ENCODE results near the gene EMX1.

DNA sequence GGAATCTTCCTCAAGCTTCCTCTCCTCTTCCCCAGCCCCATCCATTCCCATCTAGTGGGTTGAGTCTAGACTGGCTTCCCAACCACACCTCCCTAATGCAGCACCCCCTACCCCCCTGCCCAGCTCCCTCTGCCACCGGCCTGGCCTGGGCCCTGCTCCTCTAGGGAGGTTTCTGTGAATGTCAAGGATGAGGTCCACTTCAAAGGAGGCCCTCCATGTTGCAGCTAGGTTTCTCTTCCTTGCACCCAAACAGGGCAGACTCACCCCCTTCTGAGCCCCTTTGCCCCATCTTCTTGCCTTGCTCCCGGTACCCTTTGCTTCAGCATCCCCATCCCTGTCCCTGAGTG is 18.3 kb downstream of the EMX1 start:
- TF ChIP-seq, protein P1, sequence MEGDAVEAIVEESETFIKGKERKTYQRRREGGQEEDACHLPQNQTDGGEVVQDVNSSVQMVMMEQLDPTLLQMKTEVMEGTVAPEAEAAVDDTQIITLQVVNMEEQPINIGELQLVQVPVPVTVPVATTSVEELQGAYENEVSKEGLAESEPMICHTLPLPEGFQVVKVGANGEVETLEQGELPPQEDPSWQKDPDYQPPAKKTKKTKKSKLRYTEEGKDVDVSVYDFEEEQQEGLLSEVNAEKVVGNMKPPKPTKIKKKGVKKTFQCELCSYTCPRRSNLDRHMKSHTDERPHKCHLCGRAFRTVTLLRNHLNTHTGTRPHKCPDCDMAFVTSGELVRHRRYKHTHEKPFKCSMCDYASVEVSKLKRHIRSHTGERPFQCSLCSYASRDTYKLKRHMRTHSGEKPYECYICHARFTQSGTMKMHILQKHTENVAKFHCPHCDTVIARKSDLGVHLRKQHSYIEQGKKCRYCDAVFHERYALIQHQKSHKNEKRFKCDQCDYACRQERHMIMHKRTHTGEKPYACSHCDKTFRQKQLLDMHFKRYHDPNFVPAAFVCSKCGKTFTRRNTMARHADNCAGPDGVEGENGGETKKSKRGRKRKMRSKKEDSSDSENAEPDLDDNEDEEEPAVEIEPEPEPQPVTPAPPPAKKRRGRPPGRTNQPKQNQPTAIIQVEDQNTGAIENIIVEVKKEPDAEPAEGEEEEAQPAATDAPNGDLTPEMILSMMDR (IDR thresholded peaks at IDR 0.05; ENCODE audit: poor library complexity, severe bottlenecking): no peak
- TF ChIP-seq POLR2AphosphoS5 (IDR thresholded peaks at IDR 0.05): no peak
- no peak for TF ChIP-seq SMC3 (conservative IDR thresholded peaks at IDR 0.05; ENCODE audit: poor library complexity)
- TF ChIP-seq TAF1 (IDR thresholded peaks at IDR 0.05; ENCODE audit: low read depth): no peak
- TF ChIP-seq, protein P2, sequence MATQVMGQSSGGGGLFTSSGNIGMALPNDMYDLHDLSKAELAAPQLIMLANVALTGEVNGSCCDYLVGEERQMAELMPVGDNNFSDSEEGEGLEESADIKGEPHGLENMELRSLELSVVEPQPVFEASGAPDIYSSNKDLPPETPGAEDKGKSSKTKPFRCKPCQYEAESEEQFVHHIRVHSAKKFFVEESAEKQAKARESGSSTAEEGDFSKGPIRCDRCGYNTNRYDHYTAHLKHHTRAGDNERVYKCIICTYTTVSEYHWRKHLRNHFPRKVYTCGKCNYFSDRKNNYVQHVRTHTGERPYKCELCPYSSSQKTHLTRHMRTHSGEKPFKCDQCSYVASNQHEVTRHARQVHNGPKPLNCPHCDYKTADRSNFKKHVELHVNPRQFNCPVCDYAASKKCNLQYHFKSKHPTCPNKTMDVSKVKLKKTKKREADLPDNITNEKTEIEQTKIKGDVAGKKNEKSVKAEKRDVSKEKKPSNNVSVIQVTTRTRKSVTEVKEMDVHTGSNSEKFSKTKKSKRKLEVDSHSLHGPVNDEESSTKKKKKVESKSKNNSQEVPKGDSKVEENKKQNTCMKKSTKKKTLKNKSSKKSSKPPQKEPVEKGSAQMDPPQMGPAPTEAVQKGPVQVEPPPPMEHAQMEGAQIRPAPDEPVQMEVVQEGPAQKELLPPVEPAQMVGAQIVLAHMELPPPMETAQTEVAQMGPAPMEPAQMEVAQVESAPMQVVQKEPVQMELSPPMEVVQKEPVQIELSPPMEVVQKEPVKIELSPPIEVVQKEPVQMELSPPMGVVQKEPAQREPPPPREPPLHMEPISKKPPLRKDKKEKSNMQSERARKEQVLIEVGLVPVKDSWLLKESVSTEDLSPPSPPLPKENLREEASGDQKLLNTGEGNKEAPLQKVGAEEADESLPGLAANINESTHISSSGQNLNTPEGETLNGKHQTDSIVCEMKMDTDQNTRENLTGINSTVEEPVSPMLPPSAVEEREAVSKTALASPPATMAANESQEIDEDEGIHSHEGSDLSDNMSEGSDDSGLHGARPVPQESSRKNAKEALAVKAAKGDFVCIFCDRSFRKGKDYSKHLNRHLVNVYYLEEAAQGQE (IDR thresholded peaks at IDR 0.05; ENCODE audit: borderline replicate concordance): no peak
- TF ChIP-seq EP300 (conservative IDR thresholded peaks at IDR 0.05; ENCODE audit: poor library complexity, severe bottlenecking): no peak
- no peak for TF ChIP-seq RAD21 (conservative IDR thresholded peaks at IDR 0.05)
- no peak for TF ChIP-seq EZH2 (IDR thresholded peaks at IDR 0.05; ENCODE audit: borderline replicate concordance, insufficient read depth, low read length, poor library complexity, severe bottlenecking)
- no peak for TF ChIP-seq MXI1 (conservative IDR thresholded peaks at IDR 0.05; ENCODE audit: poor library complexity, severe bottlenecking)

Measured in neural cell (in vitro differentiated cells).